Esophagus muscularis mucosa (tissue), 3 donors: ENCODE data around the gene GUCA1C.

Experiments
- CTCF ChIP-seq, 3 experiments: fragments of 200-600 bp in 2 of 3; fragments of 450-650 bp in 1 of 3; sonication (generic) in 2 of 3; IDR thresholded peaks; one replicate each; pipeline ENCODE4 v1.5.1; 2017 to 2019; ENCODE audit warnings: antibody characterized with exemption in 3 of 3, mild to moderate bottlenecking in 2 of 3, moderate library complexity in 1 of 3
- POLR2A ChIP-seq: fragments of 450-650 bp; IDR thresholded peaks from one replicate; pipeline ENCODE4 v1.6.1; 2017; ENCODE audit warnings: antibody characterized with exemption, moderate library complexity, mild to moderate bottlenecking, low read depth

GRCh38 chr3:108894981-108895380 is 58.7 kb downstream of the GUCA1C start:
- TF ChIP-seq CTCF (IDR thresholded peaks at IDR 0.05): no peak
- no peak for TF ChIP-seq POLR2A
